K562 (cell line): ENCODE data around the gene ASB14. TPM values are rescaled to one million over a fixed set of nuclear protein-coding genes. Genes with fewer than 3 reads are reported as not detected.

Experiments used
- MAZ ChIP-seq, 2 experiments: fragments of 450-650 bp in 1 of 2; sonication (generic) in 1 of 2; formaldehyde crosslinking; IDR thresholded peaks in 1 of 2; conservative IDR thresholded peaks in 1 of 2; 2 replicates each; pipeline versions ENCODE4 v1.4.0 to v1.5.0; 2020; ENCODE audit warnings: mild to moderate bottlenecking in 1 of 2, missing genetic modification reagents in 1 of 2
- TEAD1 ChIP-seq, 2 experiments: fragments of 450-650 bp in 1 of 2; sonication (generic) in 1 of 2; formaldehyde crosslinking; IDR thresholded peaks; 2 replicates each; pipeline versions ENCODE4 v1.4.0 to v1.8.0; 2020 to 2022; ENCODE audit warnings: mild to moderate bottlenecking in 2 of 2, missing genetic modification reagents in 1 of 2
- ZNF398 ChIP-seq: fragments of 250-450 bp; sonication (Bioruptor Pico); IDR thresholded peaks from 2 replicates; pipeline ENCODE4 v1.8.0; 2021; ENCODE audit warnings: moderate library complexity, mild to moderate bottlenecking, inconsistent platforms
- ZNF583 ChIP-seq: fragments of 250-450 bp; sonication (Bioruptor Pico); IDR thresholded peaks from 2 replicates; pipeline ENCODE4 v1.4.0; 2020
- polyA plus RNA-seq, 8 experiments: library from polyadenylated mRNA; depleted of rRNA in 4 of 8; stranded (reverse) in 5 of 8; unstranded in 3 of 8; fragments of >200 nt; fragmentation: Nextera tagmentation in 2 of 8; fragmentation: Illumina TruSeq in 1 of 8; extraction: Ambion mirVana in 2 of 8; extraction: Trizol in 1 of 8; gene quantifications; 2 replicates each; pipeline versions ENCODE4 v1.2.1 to v1.2.3, GENCODE V29; 2011 to 2014; ENCODE audit warnings: inconsistent platforms in 1 of 8, missing spikeins in 1 of 8
- total RNA-seq, 7 experiments: library from RNA; depleted of rRNA in 6 of 7; stranded (reverse); fragments of >200 nt in 6 of 7; fragmentation: Illumina TruSeq in 2 of 7; extraction: Trizol in 2 of 7; gene quantifications; 2 replicates each; pipeline versions ENCODE4 v1.2.1 to v1.2.3, GENCODE V29; 2011 to 2021; ENCODE audit warnings: low replicate concordance in 1 of 7
- TF ChIP-seq, protein P1 (sequence below): fragments of 450-650 bp; IDR thresholded peaks from 2 replicates; pipeline ENCODE4 v1.6.1; 2017; ENCODE audit warnings: antibody characterized with exemption, mild to moderate bottlenecking

The ASB14 gene
- total and polyA plus RNA-seq, 9 of the 15 experiments (the other 6 are each of a cell fraction or from before 2014, with no cell fraction given) = 0.01 to 0.07 TPM; not detected in 7

DNA sequence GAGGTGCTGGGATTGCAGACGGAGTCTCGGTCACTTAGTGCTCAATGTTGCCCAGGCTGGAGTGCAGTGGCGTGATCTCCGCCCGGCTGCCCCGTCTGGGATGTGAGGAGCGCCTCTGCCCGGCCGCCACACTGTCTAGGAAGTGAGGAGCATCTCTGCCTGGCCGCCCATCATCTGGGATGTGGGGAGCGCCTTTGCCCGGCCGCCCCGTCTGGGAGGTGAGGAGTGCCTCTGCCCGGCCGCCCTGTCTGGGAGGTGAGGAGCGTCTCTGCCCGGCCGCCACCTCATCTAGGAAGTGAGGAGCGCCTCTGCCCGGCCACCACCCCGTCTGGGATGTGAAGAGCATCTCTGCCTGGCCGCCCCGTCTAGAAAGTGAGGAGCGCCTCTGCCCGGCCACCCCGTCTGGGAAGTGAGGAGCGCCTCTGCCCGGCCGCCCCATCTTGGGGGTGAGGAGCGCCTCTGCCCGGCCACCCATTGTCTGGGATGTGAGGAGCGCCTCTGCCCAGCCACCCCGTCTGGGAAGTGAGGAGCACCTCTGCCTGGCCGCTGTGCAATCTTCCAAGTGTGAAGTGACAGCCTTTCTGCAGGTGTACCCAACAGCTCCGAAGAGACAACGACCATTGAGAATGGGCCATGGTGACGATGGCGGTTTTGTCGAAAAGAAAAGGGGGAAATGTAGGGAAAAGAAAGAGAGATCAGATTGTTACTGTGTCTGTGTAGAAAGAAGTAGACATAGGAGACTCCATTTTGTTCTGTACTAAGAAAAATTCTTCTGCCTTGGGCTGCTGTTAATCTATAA is 46.0 kb upstream of the ASB14 start (continued):
- TF ChIP-seq ZNF398 = peak; percentile 40; the same call in 1 of the 2 replicates
- TF ChIP-seq ZNF583 = peak; percentile 90; the same call in 1 of the 2 replicates
- peak in 1 of 2 experiments; percentile 32; a peak in 1 of 4 replicates for TF ChIP-seq TEAD1 (CRISPR knock-in tag; IDR thresholded peaks at IDR 0.05)
- 0 out of 4 replicates have a peak, but pooled peaks of 1 of the 2 experiments have one; percentile 35 for TF ChIP-seq MAZ (CRISPR knock-in tag; conservative IDR thresholded peaks at IDR 0.05 in 1 of 2, IDR thresholded peaks at IDR 0.05 in 1 of 2)
- TF ChIP-seq, protein P1, sequence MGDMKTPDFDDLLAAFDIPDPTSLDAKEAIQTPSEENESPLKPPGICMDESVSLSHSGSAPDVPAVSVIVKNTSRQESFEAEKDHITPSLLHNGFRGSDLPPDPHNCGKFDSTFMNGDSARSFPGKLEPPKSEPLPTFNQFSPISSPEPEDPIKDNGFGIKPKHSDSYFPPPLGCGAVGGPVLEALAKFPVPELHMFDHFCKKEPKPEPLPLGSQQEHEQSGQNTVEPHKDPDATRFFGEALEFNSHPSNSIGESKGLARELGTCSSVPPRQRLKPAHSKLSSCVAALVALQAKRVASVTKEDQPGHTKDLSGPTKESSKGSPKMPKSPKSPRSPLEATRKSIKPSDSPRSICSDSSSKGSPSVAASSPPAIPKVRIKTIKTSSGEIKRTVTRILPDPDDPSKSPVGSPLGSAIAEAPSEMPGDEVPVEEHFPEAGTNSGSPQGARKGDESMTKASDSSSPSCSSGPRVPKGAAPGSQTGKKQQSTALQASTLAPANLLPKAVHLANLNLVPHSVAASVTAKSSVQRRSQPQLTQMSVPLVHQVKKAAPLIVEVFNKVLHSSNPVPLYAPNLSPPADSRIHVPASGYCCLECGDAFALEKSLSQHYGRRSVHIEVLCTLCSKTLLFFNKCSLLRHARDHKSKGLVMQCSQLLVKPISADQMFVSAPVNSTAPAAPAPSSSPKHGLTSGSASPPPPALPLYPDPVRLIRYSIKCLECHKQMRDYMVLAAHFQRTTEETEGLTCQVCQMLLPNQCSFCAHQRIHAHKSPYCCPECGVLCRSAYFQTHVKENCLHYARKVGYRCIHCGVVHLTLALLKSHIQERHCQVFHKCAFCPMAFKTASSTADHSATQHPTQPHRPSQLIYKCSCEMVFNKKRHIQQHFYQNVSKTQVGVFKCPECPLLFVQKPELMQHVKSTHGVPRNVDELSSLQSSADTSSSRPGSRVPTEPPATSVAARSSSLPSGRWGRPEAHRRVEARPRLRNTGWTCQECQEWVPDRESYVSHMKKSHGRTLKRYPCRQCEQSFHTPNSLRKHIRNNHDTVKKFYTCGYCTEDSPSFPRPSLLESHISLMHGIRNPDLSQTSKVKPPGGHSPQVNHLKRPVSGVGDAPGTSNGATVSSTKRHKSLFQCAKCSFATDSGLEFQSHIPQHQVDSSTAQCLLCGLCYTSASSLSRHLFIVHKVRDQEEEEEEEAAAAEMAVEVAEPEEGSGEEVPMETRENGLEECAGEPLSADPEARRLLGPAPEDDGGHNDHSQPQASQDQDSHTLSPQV = peak; percentile 84
